ENCODE data around the gene CERS2. TPM values are rescaled to one million over a fixed set of nuclear protein-coding genes. Genes with fewer than 3 reads are reported as not detected.
A peak's percentile ranks its signal among the peaks of the same experiment; 100 is the strongest.

CERS2 gene
- total RNA-seq, 4 donors from 2014 or later = 15.0 to 29.1 (median 24.0) TPM

DNA sequence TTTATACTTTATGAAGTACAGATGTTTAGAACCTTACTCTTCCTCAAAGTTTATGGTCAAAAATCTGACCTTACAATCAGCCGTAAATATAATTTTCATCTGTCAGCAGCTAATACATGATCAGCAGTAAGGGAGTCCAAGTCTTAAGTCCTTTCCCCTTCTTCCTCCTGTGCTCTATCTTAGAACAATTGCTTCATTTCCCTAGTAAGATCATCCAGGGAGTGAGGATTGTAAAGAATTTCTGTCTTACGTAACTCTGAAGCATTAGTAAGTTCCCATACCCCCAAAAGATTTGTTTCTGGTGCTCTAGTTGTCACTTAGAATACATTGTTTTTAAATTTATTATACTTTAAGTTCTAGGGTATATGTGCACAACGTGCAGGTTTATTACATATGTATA is 46.3 kb downstream of the CERS2 start:
- Histone ChIP-seq H3K4me3 (no peak overlapping the region), H3K4me1 (peaks cover 6 to 10% of the 10 kb centered on the region in 2 donors), H3K9me3 (no peaks in the 10 kb centered on the region), H3K27ac (no peak overlapping the region), H3K27me3 (no peaks in the 10 kb centered on the region), H3K36me3 (peaks cover 6 to 55% of the 10 kb centered on the region in 2 donors)
- no peak for DNase-seq
- intact Hi-C loops (cut with DNase I; ENCODE audit: low total_unique reads) = loop anchor here (5.0 to 10.0 kb wide), 2 partner anchors 79 to 563 kb away; partner anchors contain the start of genes MINDY1, PRUNE1 and RPRD2
- no peak for TF ChIP-seq POLR2A (IDR thresholded peaks at IDR 0.05)
- TF ChIP-seq, protein P1, sequence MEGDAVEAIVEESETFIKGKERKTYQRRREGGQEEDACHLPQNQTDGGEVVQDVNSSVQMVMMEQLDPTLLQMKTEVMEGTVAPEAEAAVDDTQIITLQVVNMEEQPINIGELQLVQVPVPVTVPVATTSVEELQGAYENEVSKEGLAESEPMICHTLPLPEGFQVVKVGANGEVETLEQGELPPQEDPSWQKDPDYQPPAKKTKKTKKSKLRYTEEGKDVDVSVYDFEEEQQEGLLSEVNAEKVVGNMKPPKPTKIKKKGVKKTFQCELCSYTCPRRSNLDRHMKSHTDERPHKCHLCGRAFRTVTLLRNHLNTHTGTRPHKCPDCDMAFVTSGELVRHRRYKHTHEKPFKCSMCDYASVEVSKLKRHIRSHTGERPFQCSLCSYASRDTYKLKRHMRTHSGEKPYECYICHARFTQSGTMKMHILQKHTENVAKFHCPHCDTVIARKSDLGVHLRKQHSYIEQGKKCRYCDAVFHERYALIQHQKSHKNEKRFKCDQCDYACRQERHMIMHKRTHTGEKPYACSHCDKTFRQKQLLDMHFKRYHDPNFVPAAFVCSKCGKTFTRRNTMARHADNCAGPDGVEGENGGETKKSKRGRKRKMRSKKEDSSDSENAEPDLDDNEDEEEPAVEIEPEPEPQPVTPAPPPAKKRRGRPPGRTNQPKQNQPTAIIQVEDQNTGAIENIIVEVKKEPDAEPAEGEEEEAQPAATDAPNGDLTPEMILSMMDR (IDR thresholded peaks at IDR 0.05 in 4 of 5, conservative IDR thresholded peaks at IDR 0.05 in 1 of 5) = no peak
- ATAC-seq = no peak
- in situ Hi-C loops (cut with MboI; ENCODE audit: low sequenced_read_pairs in 4 of 4) = loop anchor here in 1 of 4 donors (10.0 kb wide), 1 partner anchor 53 kb away; the partner anchor contains the start of gene ARNT

DNA sequence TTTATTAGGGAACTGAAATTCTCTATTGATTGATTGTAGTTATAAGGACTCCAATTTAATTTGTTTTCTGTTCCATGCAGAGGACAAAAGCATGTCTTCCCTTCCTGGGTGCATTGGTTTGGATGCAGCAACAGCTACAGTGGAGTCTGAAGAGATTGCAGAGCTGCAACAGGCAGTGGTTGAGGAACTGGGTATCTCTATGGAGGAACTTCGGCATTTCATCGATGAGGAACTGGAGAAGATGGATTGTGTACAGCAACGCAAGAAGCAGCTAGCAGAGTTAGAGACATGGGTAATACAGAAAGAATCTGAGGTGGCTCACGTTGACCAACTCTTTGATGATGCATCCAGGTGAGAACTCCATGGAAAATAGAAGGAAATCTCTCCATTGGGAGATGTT is 47.0 kb downstream of the CERS2 start:
- no peaks in the 10 kb centered on the region for H3K9me3 ChIP-seq
- in situ Hi-C loops (cut with MboI; ENCODE audit: low sequenced_read_pairs in 4 of 4) = loop anchor here in 1 of 4 donors (10.0 kb wide), 1 partner anchor 53 kb away; the partner anchor contains the start of gene ARNT

DNA sequence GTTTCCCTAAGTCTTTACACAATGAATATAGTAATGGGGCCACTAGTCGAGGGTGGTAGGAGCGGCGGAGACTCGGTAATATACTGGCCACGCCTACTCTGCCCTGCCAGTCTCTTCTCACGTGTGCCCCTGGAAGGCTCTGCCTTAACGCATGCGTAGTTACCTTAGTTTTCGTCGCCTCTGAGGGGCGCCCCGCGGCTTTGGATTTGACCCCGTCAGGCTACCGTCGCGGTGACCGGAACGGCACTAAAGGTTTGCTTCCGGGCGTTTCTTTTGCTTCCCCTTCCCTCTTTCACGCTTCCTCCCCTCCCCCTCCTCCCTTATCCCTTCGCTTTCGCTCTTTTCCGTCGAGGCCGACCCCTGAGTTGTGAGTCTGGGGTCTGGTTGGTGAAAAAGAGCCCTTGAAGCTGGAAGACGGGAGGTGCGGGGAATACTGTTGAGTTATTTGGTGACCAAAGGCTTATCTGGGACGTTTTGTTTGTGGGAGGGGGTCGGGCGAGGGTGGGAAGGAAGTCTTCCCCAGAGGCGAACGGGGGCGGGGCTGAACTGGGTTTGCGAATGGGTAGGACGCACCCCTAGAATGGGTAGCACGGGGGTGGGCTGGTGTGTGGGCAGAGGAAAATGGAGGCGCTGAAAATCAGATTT is 48.4 kb downstream of the CERS2 start, which contains the start of gene SETDB1:
Gene SETDB1, plus strand, starts transcription at position 267 of the 645 bp plus-strand sequence. CDS start 1,352 bp downstream, outside the sequence.
- in situ Hi-C loops (cut with MboI; ENCODE audit: low sequenced_read_pairs in 4 of 4) = loop anchor here in 1 of 4 donors (10.0 kb wide), 1 partner anchor 51 kb away; the partner anchor contains the start of gene ARNT
- Histone ChIP-seq H3K27me3 (no peaks in the 10 kb centered on the region), H3K9me3 (no peaks in the 10 kb centered on the region), H3K36me3 (peaks cover 6 to 39% of the 10 kb centered on the region in 2 donors), H3K4me1 (peaks cover 6 to 10% of the 10 kb centered on the region in 2 donors), H3K4me3 (peak within 1 kb of the TSS; percentile 82 to 96 (median 91)), H3K27ac (peak within 1 kb of the TSS; percentile 91 to 95 (median 92))
- TF ChIP-seq POLR2A (IDR thresholded peaks at IDR 0.05) = peak; percentile 36 to 41
- TF ChIP-seq, protein P1 (IDR thresholded peaks at IDR 0.05 in 4 of 5, conservative IDR thresholded peaks at IDR 0.05 in 1 of 5) = peak in 1 of 5 experiments; percentile 16
- DNase-seq = peak; percentile 95 to 97
- intact Hi-C loops (cut with DNase I; ENCODE audit: low total_unique reads) = loop anchor here (1.0 to 10.0 kb wide), 5 partner anchors 50 to 561 kb away; partner anchors contain the start of genes ARNT, MCL1, MINDY1 and PRUNE1
- peak; percentile 98 to 99 for ATAC-seq

More for the DNA sequence above, 47.0 kb downstream of the CERS2 start:
- ATAC-seq (no peak), DNase-seq (no peak)
- intact Hi-C loops (cut with DNase I; ENCODE audit: low total_unique reads) = loop anchor here (2.0 to 10.0 kb wide), 3 partner anchors 49 to 563 kb away; partner anchors contain the start of genes MINDY1, PRUNE1 and RPRD2
- TF ChIP-seq, protein P1 (IDR thresholded peaks at IDR 0.05 in 4 of 5, conservative IDR thresholded peaks at IDR 0.05 in 1 of 5) = no peak
- Histone ChIP-seq H3K36me3 (peaks cover 6 to 53% of the 10 kb centered on the region in 2 donors), H3K4me1 (peaks cover 6 to 10% of the 10 kb centered on the region in 2 donors), H3K4me3 (no peak overlapping the region), H3K27ac (no peak overlapping the region), H3K27me3 (no peaks in the 10 kb centered on the region)

DNA sequence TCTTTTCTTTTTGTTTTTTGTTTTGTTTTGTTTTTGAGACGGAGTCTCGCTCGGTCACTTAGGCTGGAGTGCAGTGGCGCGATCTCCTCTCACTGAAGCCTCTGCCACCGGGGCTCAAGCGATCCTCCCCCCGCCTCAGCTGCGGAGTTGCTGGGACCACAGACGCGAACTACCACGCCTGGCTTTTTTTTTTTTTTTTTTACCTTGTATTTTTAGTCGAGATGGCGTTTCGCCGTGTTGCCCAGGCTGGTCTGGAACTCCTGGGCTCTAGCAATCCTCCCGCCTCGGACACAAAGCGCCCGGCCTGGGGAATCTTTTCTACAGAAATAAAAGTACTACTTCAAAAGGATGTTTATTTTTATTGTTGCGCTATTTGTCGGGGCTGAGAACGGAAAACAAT is 49.6 kb downstream of the CERS2 start:
- TF ChIP-seq, protein P1 (IDR thresholded peaks at IDR 0.05 in 4 of 5, conservative IDR thresholded peaks at IDR 0.05 in 1 of 5) = no peak
- no peak for TF ChIP-seq POLR2A (IDR thresholded peaks at IDR 0.05)
- no peak for DNase-seq
- in situ Hi-C loops (cut with MboI; ENCODE audit: low sequenced_read_pairs in 4 of 4) (loop anchor here in 1 of 4 donors (10.0 kb wide), 1 partner anchor 50 kb away; the partner anchor contains the start of gene ARNT), intact Hi-C loops (cut with DNase I; ENCODE audit: low total_unique reads) (loop anchor here (5.0 to 10.0 kb wide), 2 partner anchors 82 to 560 kb away; partner anchors contain the start of genes MINDY1, PRUNE1 and RPRD2)
- no peak for ATAC-seq
- H3K4me3 ChIP-seq = peak overlapping the region in 3 of 4 donors; percentile 82 to 96 (median 92)
- no peaks in the 10 kb centered on the region for H3K27me3 ChIP-seq
- H3K4me1 ChIP-seq = peaks cover 6 to 10% of the 10 kb centered on the region in 2 donors
- H3K36me3 ChIP-seq = peaks cover 4 to 28% of the 10 kb centered on the region in 2 donors
- no peaks in the 10 kb centered on the region for H3K9me3 ChIP-seq
- H3K27ac ChIP-seq = peak overlapping the region in 1 of 4 donors; percentile 91

All from gastrocnemius medialis (tissue), 4 donors.